GM12865 (cell line): Measurements from ENCODE around the gene COPS8.

Experiments used
- DNase-seq: peaks from one replicate; pipeline ENCODE4 v3.0.0; 2010; ENCODE audit warnings: low read depth
- H3K4me3 ChIP-seq: 2 replicates; pipeline ENCODE4 v1.5.1; 2011; ENCODE audit warnings: mild to moderate bottlenecking, low read depth, low read length, control low read depth
- CTCF ChIP-seq: IDR thresholded peaks from 2 replicates; pipeline ENCODE4 v1.5.1; 2011; ENCODE audit warnings: low read length, control low read depth, low read depth, inconsistent platforms; ENCODE audit not compliant: insufficient read depth; ENCODE audit errors: missing control alignments

The COPS8 gene

DNA sequence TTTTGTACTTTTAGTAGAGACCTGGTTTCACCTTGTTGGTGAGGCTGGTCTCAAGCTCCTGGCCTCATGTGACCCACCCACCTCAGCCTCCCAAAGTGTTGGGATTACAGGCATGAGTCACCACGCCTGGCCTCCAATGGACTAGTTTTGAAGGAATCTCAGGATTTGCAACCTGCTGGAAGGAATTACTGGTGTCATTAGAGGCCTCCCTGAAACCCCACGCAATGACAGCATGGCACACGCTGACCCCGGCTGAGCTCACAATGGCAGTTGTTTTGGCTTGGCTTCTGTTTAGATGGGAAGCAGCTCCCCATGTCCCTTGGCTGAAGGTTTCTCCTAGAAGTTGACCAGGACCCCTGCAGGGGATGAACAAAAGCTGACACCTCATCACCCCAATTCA lies 23.1 kb upstream of the COPS8 start:
- no peak for DNase-seq
- TF ChIP-seq CTCF, result no peak
- no peak overlapping the region for H3K4me3 ChIP-seq

- DNase-seq, result no peak
- TF ChIP-seq CTCF, result no peak
These were observed 21.3 kb upstream of the COPS8 start for GRCh38 chr2:237064203-237065070.

DNA sequence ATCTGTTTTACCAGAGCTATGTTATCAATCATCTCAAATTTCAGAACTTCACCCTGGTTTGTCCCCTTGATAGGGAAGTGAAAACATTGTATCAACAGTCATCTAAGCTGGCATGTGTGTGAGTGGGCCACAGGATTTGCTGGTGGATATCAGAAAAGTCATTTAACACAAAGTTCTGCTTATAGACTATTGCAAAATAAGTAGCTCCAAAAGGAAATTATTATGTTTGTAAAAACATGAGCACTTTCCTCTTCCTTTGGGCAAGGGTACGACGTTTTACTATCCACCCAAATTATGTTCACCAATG lies 20.7 kb upstream of the COPS8 start:
- no peak for TF ChIP-seq CTCF
- DNase-seq, result no peak
- no peak overlapping the region for H3K4me3 ChIP-seq

More at GRCh38 chr2:237064203-237065070, 21.3 kb upstream of the COPS8 start:
- H3K4me3 ChIP-seq, result no peak overlapping the region

GRCh38 chr2:237066396-237066795 lies 19.3 kb upstream of the COPS8 start:
- H3K4me3 ChIP-seq, result no peak overlapping the region
- TF ChIP-seq CTCF, result no peak
- DNase-seq, result no peak

- no peak for TF ChIP-seq CTCF
- DNase-seq, result no peak
- H3K4me3 ChIP-seq, result no peak overlapping the region
These were observed 17.6 kb upstream of the COPS8 start for GRCh38 chr2:237068005-237068576.

DNA sequence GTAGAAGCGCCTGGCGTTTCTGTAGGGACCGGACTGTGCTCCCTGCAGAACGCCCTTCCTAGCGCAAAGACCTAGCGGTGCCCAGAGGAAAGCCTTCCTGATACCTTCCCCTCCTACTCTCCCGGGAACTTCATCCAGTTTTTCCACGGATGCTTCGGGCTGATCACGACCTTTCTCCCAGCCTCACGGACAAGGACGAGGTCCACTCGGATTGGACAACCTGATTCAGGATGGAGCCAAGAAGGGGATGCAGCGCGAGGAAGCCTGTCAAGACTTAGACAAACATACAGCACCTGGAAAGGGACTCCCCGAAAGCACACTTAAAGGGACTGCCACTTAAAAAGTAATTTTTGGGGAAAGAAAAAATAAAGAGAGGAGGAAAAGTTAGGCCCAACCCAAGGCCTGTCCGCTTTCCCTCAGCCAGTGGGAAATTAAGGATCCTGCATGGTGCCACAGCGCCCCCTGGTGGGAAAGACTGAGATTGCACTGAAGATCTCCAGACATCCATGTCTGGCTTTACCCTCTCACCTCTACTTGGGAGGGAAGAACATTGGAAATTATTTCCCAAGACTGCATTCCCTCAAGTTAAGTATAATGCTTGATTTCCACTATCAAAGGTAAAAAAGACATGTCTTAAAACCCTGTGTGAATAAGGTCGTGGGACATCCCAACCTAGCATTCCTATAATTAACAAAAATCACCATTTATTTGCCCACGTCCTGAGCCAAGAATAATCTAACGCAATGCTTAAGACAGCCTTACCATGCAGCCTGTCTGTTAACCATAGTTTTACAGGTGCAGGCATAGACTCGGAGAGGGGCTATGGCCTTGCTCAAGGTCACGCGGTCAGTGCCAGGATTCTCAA lies 13.4 kb upstream of the COPS8 start:
- H3K4me3 ChIP-seq, result no peak overlapping the region
- peak; percentile 94 for TF ChIP-seq CTCF
- DNase-seq, result peak; percentile 61
